ENCODE data around the gene TSHZ2. TPM values are rescaled to one million over a fixed set of nuclear protein-coding genes. Genes with fewer than 3 reads are reported as not detected.
A peak's percentile ranks its signal among the peaks of the same experiment; 100 is the strongest.

TSHZ2 gene
- total and polyA plus RNA-seq, 2 of the 4 experiments (the other 2 are of a cell fraction), result under 0.01 to 0.02 TPM

GRCh38 chr20:53222932-53223331 lies 250.8 kb downstream of the TSHZ2 start:
- no peak overlapping the region for H2BK5ac ChIP-seq (ENCODE audit: low read depth, low read length, poor library complexity, severe bottlenecking)
- no peak overlapping the region for H3K9ac ChIP-seq (ENCODE audit: low read depth, low read length)
- no peaks in the 10 kb centered on the region for H3K9me1 ChIP-seq (ENCODE audit: insufficient read depth, low read length)
- no TSS peak for BruUV-seq (replicated peaks)
- in situ Hi-C loops (cut with MboI; ENCODE audit: low sequenced_read_pairs) (loop anchor here (25.0 kb wide), 1 partner anchor 911 kb away; no protein-coding TSS in a partner anchor), intact Hi-C loops (cut with micrococcal nuclease) (no loop called here), dilution Hi-C loops (cut with HindIII; ENCODE audit: low sequenced_read_pairs, unreplicated experiment) (no loop called here)
- ChIA-PET CTCF (no interaction called here), POLR2A (ENCODE audit: unreplicated experiment) (no interaction called here)
- H4K5ac ChIP-seq (ENCODE audit: low read depth, low read length), result no peak overlapping the region
- H3K4me1 ChIP-seq (ENCODE audit: control insufficient read depth, insufficient read depth, low read length), result no peaks in the 10 kb centered on the region; the same call in 1 of the 2 replicates
- H3K4me3 ChIP-seq (ENCODE audit: insufficient read depth, low read depth, low read length), result no peak overlapping the region
- H3K18ac ChIP-seq (ENCODE audit: low read depth, low read length), result no peak overlapping the region
- H3K27ac ChIP-seq (ENCODE audit: insufficient read depth, low read length), result no peak overlapping the region
- H3K27me3 ChIP-seq (ENCODE audit: control insufficient read depth, insufficient read depth, low read length), result no peaks in the 10 kb centered on the region
- no peaks in the 10 kb centered on the region for H3K9me3 ChIP-seq (ENCODE audit: control insufficient read depth, insufficient read depth, low read length)
- no peak overlapping the region for H3K56ac ChIP-seq (ENCODE audit: extremely low read depth, insufficient read depth, low read length)
- ATAC-seq (ENCODE audit: low read depth) (no peak), DNase-seq (no peak)
- H3K36me3 ChIP-seq (ENCODE audit: control insufficient read depth, insufficient read depth, low read length), result no peaks in the 10 kb centered on the region
- no CpG with 5 or more reads among the region's 3 CpGs for WGBS, 2 experiments (ENCODE audit: extremely low coverage in 2 of 2, insufficient read length in 1 of 2)
- H4K20me1 ChIP-seq (ENCODE audit: insufficient read depth, low read length), result no peaks in the 10 kb centered on the region
- no peak overlapping the region for H4K8ac ChIP-seq (ENCODE audit: low read depth in 2 of 2, low read length in 2 of 2)
- no peak overlapping the region for H2AK9ac ChIP-seq (replicated peaks; ENCODE audit: low read depth, low read length, poor library complexity)
- H2BK15ac ChIP-seq (ENCODE audit: low read depth, low read length), result no peak overlapping the region
- no peak overlapping the region for H2AK5ac ChIP-seq (ENCODE audit: low read depth, low read length)
- H3K4ac ChIP-seq (ENCODE audit: low read depth, low read length), result no peak overlapping the region
- no peak overlapping the region for H4K91ac ChIP-seq (ENCODE audit: insufficient read depth, low read depth, low read length)
- TF ChIP-seq MAFK (IDR thresholded peaks at IDR 0.05; ENCODE audit: low read depth, low read length) (peak; percentile 49), NFE2L2 (IDR thresholded peaks at IDR 0.05; ENCODE audit: low read depth, low read length) (no peak)
- no peak overlapping the region for H3K23ac ChIP-seq (ENCODE audit: low read depth, low read length)
- H3K14ac ChIP-seq (replicated peaks; ENCODE audit: low read depth, low read length), result no peak overlapping the region
- no peak overlapping the region for H2AFZ ChIP-seq (replicated peaks; ENCODE audit: low read length, poor library complexity)
- H3K4me2 ChIP-seq (ENCODE audit: low read depth, low read length), result no peak overlapping the region
- H2BK20ac ChIP-seq (ENCODE audit: low read depth, low read length), result no peak overlapping the region
- H3K79me1 ChIP-seq (ENCODE audit: low read depth in 1 of 2, low read length in 2 of 2), result no peaks in the 10 kb centered on the region
- H2BK120ac ChIP-seq (ENCODE audit: low read depth, low read length), result no peak overlapping the region

Data from IMR-90 (cell line).